ENCODE measurements around the gene DNAH12.
"Not testable (repeated sequence)": the region's sequence is repeated elsewhere in the genome, so short reads cannot be mapped to it uniquely, and the experiment has no call there.

DNAH12 gene

DNA sequence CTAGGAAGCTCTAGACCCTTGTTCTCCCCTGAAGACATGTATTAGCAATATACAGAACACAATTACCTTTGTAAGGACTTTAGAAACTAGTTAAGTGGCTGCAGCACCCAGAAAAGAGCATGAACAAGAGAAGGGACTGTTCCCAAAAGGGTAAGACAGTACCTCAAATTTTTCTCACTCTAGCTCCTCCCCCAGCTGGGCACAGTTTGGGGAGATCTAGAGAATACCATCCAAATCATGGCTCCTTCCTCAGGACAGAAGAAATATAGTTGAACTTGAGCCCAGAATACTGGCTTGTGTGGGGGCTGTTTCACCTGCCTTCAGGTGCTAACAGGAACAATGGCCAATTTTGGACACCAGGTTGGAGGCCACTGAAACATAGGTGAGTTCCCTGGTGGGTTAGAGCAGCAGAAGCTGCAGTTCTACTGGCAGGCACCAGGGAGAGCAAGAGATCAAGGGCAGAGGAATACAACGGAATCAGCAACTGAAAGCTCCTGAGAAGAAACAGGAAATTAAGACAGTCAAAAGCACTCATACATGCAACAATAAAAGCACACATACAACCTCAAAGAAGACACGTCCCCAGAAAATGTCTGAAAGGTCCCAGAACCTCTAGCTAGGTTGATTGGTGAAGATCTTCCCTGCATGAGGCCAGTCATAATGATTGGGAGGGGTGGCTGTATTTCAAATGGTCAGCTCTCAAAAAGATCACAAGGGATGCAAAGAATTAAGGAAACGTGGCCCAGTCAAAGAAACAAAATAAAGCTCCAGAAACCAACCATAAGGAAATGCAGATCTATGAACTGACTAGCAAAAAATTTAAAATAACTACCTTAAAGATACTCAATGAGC is 146.7 kb downstream of the DNAH12 start:
- DNase-seq = peak; percentile 65 to 70

DNA sequence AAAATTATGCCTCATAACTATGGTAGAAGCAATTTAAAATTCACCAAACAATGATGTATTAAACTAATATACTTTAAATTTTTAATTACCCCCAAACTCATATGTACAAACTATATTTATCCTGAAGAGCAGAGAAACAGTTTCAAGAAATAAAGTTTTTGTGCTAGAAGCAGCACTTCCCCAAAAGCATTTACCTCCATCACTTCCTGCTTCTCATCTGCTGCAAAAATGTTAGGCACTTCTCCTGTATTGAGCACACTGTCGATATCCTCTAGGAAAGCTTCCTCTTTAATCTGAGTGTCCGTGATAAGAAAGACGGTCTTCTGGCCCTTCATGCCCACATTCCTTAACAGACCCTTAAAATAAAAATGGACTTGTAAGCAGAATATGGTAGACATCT is 150.2 kb downstream of the DNAH12 start:
- DNase-seq = no peak

- DNase-seq = no peak
Observed at GRCh38 chr3:57391767-57392166, 152.4 kb downstream of the DNAH12 start.

- DNase-seq = no peak
Observed at GRCh38 chr3:57389271-57389670, 154.9 kb downstream of the DNAH12 start.

DNA sequence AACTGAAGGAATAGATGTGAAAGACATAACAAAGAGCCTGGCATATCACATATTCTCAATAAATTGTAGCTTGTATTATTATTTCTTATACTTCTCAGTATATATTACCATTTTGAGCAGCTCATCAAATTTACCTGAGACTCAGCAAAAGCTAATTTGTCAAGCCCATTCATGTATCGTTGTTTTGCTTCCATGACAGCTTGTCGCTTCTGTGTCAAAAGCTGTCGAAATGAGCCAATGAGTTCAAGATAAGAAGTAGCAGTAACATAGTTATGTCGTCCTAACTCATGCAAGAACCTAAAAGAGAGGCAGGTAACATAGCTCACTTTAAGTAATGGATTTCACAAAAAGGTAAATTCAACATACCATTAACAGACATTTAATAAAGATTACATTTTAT is 157.8 kb downstream of the DNAH12 start:
- no peak for DNase-seq

GRCh38 chr3:57385498-57385897 is 158.6 kb downstream of the DNAH12 start:
- DNase-seq = no peak

DNA sequence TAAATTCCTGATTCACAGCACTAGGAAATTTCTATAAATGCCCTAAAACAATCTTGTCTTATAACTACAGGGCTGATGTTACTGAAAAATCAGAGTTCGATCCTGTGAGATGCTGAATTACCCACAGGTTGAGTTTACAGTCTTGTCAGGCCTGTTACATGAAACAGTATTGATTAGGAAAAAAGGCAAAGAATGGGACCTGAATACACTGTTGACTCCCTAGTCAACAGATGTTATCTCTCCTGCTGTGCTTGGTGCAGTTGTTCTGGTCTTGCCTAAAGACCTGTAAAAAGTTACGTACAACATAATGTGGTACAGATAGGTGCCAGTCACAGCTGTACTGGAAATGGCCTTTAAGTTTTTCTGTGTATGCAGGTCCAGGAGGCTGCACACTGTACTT is 160.3 kb downstream of the DNAH12 start:
- DNase-seq = no peak

GRCh38 chr3:57383406-57383805 is 160.7 kb downstream of the DNAH12 start:
- DNase-seq = no peak

DNA sequence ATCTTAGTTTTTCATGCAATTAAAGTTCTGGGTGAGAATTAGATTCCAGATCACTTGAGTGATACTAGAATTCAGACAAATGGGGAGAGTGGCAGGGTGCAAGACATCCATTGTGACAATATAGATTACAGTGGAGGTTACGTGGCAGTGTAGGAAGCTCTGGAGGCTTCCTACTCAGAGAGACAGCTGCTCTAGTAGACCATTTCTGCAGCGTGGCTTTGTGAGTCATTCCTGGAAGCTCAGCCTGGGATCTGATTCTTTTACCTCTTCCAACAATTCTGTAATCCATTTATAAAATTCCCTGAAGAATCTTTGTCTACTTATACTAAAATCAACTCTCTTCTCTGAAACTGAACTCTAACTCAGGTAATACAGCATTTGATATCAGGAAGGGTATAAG is 161.2 kb downstream of the DNAH12 start:
- no peak for DNase-seq

DNA sequence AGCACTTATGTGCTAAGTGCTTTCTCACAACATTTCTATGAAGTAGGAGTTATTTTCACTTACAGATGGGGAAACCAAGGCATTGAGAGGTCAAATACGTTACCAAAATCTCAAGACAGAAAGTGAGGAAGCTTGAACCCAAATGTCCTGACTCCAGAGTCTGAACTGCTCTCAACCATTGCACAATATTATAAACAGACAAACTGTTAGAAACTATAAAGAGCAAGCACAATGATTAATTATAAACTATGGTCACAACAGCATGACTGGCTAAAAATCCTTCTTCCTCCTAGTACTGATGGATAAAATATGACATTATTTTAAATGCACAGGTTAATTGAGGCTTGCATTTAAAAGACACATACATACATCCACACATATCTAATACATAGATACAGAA is 173.8 kb downstream of the DNAH12 start:
- no peak for DNase-seq

- DNase-seq = not testable (repeated sequence)
Observed at GRCh38 chr3:57365089-57365488, 179.1 kb downstream of the DNAH12 start.

DNA sequence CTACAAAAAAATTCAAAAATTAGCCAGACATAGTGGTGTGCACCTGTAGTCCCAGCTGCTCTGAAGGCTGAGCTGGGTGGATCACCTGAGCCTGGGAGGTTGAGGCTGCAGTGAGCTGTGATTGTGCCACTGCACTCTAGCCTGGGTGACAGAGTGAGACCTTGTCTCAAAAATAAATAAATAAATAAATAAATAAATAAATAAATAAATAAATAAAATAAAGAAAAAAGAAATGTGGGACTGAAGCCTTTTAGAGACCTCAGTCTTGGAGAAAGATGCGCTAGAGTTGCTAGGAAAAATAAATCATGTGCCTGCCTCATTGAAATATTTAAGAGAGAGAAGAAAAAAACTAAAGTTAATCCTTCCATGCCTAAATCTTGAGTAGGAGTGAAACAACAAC is 187.9 kb downstream of the DNAH12 start:
- not testable (repeated sequence) for DNase-seq

DNA sequence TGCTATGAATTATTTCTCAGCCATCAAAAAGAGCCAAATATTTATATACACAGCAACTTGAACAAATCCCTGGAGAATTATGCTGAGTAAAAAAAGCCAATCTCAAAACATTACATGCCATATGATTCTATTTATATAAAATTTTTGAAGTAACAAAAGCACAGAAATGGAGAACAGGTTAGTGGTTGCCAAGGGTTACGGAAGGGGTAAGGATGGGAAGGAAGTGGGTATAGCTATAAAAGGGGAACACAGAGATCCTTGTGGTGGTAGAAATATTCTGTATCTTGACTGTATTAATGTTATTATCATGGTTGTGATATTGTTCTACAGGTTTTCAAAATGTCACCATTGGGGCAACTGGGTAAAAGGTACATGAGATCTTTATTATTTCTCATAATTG is 189.4 kb downstream of the DNAH12 start:
- DNase-seq = no peak

DNA sequence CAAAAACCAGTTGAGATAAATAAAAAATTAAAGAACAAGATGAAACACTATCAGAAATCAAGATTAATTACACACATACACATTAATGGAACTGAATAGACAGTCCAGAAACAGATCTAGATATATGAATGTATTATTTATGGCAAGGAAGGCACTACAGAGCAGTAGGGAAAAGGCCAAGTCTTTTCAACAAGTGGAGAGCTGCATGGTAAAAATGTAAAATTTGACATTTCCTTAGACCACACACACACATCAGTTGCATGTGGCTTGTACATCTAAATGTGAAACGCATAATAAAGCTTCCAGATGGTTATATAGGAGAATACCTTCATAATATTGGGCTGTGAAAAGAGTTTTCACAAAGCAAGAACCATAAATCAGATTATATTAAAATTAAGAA is 193.9 kb downstream of the DNAH12 start:
- no peak for DNase-seq

DNA sequence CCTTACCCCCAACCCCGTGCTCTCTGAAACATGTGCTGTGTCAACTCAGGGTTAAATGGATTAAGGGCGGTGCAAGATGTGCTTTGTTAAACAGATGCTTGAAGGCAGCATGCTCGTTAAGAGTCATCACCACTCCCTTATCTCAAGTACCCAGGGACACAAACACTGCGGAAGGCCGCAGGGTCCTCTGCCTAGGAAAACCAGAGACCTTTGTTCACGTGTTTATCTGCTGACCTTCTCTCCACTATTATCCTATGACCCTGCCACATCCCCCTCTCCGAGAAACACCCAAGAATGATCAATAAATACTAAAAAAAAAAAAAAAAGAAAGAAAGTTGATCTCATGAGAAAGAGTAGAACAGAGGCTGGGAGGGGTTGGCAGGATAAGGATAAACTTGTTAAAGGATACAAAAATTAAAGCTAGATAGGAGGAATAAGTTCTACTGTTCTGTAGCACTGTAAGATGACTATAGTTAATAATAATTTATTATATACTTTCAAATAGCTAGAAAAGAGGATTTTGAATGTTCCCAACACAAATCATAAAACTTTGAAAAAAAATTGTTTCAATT is 205.0 kb downstream of the DNAH12 start:
- DNase-seq = not testable (repeated sequence)

DNA sequence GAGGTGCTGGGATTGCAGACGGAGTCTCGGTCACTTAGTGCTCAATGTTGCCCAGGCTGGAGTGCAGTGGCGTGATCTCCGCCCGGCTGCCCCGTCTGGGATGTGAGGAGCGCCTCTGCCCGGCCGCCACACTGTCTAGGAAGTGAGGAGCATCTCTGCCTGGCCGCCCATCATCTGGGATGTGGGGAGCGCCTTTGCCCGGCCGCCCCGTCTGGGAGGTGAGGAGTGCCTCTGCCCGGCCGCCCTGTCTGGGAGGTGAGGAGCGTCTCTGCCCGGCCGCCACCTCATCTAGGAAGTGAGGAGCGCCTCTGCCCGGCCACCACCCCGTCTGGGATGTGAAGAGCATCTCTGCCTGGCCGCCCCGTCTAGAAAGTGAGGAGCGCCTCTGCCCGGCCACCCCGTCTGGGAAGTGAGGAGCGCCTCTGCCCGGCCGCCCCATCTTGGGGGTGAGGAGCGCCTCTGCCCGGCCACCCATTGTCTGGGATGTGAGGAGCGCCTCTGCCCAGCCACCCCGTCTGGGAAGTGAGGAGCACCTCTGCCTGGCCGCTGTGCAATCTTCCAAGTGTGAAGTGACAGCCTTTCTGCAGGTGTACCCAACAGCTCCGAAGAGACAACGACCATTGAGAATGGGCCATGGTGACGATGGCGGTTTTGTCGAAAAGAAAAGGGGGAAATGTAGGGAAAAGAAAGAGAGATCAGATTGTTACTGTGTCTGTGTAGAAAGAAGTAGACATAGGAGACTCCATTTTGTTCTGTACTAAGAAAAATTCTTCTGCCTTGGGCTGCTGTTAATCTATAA is 205.7 kb downstream of the DNAH12 start:
- not testable (repeated sequence) for DNase-seq

GRCh38 chr3:57335283-57335938 is 208.7 kb downstream of the DNAH12 start:
- DNase-seq = no peak

DNA sequence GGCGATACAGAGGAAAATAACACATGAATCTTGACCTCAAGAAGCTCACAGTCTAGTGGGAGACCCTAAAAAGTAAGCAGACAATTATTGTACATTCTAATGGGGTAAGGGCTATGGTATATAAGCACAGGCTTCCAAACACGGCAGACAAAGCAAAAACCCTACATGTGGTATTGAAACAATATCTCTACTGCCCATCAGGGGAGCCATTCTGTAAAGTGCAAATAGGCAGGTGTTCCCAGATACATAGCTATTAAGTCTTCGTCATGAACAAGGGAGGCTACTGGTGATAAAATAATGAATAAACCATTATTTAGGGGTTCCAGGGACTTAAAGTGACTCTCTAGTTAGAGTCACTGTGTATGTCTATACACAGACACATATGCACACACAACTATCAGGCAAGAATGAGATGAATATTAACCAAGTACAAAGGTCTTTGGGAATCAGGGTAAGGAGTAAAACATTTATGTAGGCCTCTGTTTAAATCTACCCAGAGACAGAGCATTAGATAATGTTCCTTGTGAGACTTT is 213.0 kb downstream of the DNAH12 start:
- no peak for DNase-seq

DNA sequence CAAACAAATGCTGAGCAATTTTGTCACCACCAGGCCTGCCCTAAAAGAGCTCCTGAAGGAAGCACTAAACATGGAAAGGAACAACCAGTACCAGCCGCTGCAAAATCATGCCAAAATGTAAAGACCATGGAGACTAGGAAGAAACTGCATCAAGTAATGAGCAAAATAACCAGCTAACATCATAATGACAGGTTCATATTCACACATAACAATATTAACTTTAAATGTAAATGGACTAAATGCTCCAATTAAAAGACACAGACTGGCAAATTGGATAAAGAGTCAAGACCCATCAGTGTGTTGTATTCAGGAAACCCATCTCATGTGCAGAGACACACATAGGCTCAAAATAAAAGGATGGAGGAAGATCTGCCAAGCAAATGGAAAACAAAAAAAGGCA is 217.6 kb downstream of the DNAH12 start:
- DNase-seq = not testable (repeated sequence)

GRCh38 chr3:57314204-57314603 is 229.9 kb downstream of the DNAH12 start:
- no peak for DNase-seq

DNA sequence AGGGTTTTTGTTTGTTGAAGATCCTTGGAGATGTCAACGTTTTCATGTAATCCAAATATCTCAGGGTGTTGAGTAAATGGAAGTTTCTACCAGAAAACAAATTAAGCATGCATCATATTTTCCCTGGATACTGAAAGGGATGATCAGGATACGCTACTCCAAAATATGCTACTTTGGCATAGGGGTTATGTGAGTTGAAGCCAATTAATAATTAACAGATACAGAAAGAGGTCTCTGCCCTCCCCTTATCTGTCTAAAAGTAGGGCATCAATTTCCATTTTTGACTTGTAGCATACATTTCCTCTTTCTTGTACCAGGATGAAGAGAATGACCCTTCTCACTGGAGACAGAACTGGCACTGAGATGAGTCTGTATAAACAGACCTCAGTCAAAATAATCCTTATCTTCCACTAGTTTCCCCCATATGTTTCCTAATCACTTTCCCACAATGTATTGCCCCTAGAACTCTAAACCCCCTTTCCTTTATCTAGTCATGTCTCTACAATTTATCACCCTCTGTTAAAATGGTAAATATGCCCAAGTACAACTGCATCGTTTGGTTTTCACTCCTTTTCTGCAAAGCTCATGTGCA is 234.3 kb downstream of the DNAH12 start:
- DNase-seq = no peak

DNA sequence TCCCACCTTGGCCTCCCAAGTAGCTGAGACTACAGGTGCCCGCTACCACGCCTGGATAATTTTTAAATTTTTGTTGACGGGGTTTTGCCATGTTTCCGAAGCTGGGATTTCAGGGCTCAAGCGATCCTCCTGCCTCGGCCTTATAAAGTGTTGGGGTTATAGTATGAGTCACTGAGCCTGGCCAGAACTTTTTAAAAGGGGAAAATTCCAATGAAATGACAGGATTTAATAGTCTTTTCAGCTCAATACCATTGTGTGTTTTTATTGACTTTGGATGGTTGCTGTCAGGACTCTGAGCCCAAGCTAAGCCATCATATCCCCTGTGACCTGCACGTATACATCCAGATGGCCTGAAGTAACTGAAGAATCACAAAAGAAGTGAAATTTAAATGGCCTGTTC is 240.6 kb downstream of the DNAH12 start:
- not testable (repeated sequence) for DNase-seq

DNA sequence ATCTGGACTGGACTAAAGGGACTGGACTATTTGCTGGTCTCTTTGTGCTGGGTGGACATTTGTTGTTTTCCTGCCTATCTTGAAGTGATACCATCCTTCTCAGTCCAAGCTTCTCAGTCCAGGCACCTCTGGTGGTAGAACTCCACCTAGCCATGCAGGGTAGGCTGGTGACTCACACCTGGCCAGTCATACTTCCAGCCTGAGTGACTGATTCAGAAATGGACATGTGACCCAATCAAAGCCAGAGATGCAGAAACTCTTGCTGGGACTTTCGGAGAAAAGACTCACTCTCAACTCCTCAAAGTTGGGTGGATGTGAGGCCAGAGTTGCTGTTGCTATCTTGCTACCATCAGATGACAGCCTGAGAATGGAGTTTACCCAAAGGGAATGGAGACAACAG is 246.1 kb downstream of the DNAH12 start:
- DNase-seq = no peak
